SU-DHL-6 (cell line): ENCODE measurements around the gene ZSWIM3.

Experiments
- H2AFZ ChIP-seq: fragments of 200-600 bp; sonication (generic); 2 replicates; pipeline ENCODE4 v1.6.1; 2014; ENCODE audit warnings: low read depth, mild to moderate bottlenecking, moderate library complexity, mixed read lengths, antibody characterized with exemption, low read length; ENCODE audit not compliant: severe bottlenecking
- H3F3A ChIP-seq: fragments of 200-600 bp; shearing (Covaris generic); 2 replicates; pipeline ENCODE4 v1.6.0; 2016; ENCODE audit warnings: antibody characterized with exemption, mild to moderate bottlenecking; ENCODE audit not compliant: insufficient read depth
- H3K27ac ChIP-seq: fragments of 200-600 bp; sonication (generic); 2 replicates; pipeline ENCODE4 v1.5.1; 2016; ENCODE audit warnings: low read depth, mild to moderate bottlenecking, low read length, moderate library complexity, mixed read lengths
- H3K27me3 ChIP-seq: fragments of 200-600 bp; sonication (generic), shearing (Covaris generic); 2 replicates; pipeline ENCODE4 v1.6.0; 2014; ENCODE audit warnings: mild to moderate bottlenecking, low read length
- H3K36me3 ChIP-seq: fragments of 200-600 bp; sonication (generic); 2 replicates; pipeline ENCODE4 v1.6.1; 2014; ENCODE audit warnings: mild to moderate bottlenecking, low read length, mixed read lengths
- H3K4me2 ChIP-seq: fragments of 300-600, 200-600 bp; shearing (Covaris generic), sonication (generic); 2 replicates; pipeline ENCODE4 v1.6.0; 2014; ENCODE audit warnings: low read length, low read depth, mild to moderate bottlenecking; ENCODE audit not compliant: poor library complexity, severe bottlenecking
- H3K4me3 ChIP-seq: fragments of 200-600 bp; sonication (generic); 2 replicates; pipeline ENCODE4 v1.5.1; 2014; ENCODE audit warnings: antibody characterized with exemption, low read length, mild to moderate bottlenecking, mixed read lengths; ENCODE audit not compliant: insufficient read depth, poor library complexity, severe bottlenecking
- H3K79me2 ChIP-seq: fragments of 200-600 bp; sonication (generic); 2 replicates; pipeline ENCODE4 v1.6.1; 2014; ENCODE audit warnings: mild to moderate bottlenecking, low read length, moderate library complexity; ENCODE audit not compliant: insufficient read depth
- H3K9ac ChIP-seq: fragments of 200-600 bp; sonication (generic); 2 replicates; pipeline ENCODE4 v1.7.0; 2014; ENCODE audit warnings: mild to moderate bottlenecking, low read length
- H3K9me2 ChIP-seq: fragments of 200-600 bp; sonication (generic); replicated peaks from 2 replicates; pipeline ENCODE4 v1.6.1; 2014; ENCODE audit warnings: low read length; ENCODE audit not compliant: insufficient read depth
- H3K9me3 ChIP-seq: fragments of 200-600 bp; sonication (generic); 2 replicates; pipeline ENCODE4 v1.6.1; 2014; ENCODE audit warnings: low read length, mixed read lengths; ENCODE audit not compliant: insufficient read depth
- H4K20me1 ChIP-seq: fragments of 200-600 bp; sonication (generic); 2 replicates; pipeline ENCODE4 v1.6.1; 2014; ENCODE audit warnings: low read depth, mild to moderate bottlenecking, antibody characterized with exemption, low read length, moderate library complexity, mixed read lengths
- CTCF ChIP-seq: fragments of 200-600 bp; sonication (generic); IDR thresholded peaks from one replicate; pipeline ENCODE4 v1.5.1; 2017; ENCODE audit warnings: antibody characterized with exemption, mild to moderate bottlenecking, low read length, moderate library complexity; ENCODE audit not compliant: insufficient read depth, poor library complexity, severe bottlenecking
- EZH2phosphoT487 ChIP-seq: fragments of 200-600 bp; sonication (generic), shearing (Covaris generic); conservative IDR thresholded peaks from 2 replicates; pipeline ENCODE4 v1.6.1; 2018; ENCODE audit warnings: mild to moderate bottlenecking, antibody characterized with exemption, low read length, moderate library complexity, mixed read lengths

Gene ZSWIM3

GRCh38 chr20:45904583-45905504, 47.4 kb downstream of the ZSWIM3 start:
- Histone ChIP-seq H3K4me3 (no peak overlapping the region), H2AFZ (no peak overlapping the region), H3K4me2 (no peak overlapping the region), H3K9me2 (no peaks in the 10 kb centered on the region), H3K27me3 (no peaks in the 10 kb centered on the region), H3K79me2 (no peaks in the 10 kb centered on the region), H4K20me1 (no peaks in the 10 kb centered on the region), H3K27ac (no peak overlapping the region), H3F3A (no peaks in the 10 kb centered on the region), H3K9ac (no peak overlapping the region), H3K9me3 (no peaks in the 10 kb centered on the region), H3K36me3 (no peaks in the 10 kb centered on the region)
- TF ChIP-seq CTCF (no peak), EZH2phosphoT487 (no peak)

DNA sequence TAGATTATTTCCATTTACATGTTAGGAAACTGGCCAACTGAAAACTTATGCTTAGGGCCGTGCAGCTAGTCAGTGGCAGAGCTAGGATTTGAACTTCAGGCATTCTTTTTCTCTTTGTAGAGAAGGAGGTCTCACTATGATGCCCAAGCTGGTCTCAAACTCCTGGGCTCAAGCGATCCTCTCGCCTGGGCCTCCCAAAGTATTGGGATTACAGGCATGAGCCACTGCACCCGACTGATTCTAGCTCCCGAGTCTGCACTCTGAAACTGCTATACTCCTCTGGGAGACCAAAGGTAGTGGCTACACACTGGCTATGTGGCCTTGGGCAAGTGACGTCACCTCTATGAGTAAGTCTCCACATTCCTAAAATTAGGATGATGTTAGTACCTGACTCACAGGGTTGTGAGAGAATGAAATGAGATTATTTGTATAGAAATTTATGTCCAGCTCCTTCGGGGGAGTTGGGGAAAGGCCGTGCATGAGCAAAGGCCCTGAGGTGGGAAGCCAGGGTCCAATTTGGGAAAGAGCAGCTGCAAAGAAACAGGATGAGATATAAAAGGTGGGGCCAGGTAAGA, 48.2 kb downstream of the ZSWIM3 start:
- H3K27me3 ChIP-seq, result no peaks in the 10 kb centered on the region

DNA sequence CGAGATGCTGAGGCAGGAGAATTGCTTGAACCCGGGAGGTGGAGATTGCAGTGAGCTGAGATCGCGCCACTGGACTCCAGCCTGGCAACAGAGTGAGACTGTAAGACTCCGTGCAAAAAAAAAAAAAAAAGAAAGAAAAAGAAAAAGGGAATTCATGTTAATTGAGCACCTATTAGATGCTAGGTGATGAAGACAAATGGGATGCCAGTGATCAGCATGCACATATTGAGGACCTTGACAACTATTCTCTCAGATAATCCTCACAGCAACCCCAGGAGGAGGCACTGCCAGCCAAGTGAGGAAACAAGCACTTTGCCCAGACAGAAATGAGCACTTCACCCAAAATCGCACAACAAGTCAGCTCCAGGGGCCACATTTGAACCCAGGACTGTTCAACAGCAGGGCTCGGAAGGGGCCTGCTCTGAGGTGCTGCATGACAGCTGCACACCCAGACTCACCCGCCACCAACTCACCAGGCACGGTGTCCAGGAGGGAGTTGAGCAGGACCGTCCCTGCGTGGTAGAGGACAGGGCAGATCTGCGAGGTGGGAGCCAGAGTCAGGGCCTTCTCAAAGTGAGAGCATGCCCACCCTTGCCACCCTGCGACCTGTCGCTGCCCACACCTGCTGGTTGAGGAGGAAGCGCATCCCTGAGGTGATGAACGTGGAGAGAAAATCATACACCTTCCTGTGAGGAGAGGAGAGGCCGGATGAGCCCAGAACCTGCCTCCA, 50.0 kb downstream of the ZSWIM3 start:
- TF ChIP-seq EZH2phosphoT487 (no peak), CTCF (no peak)
- H3K27ac ChIP-seq, result no peak overlapping the region
- H3K79me2 ChIP-seq, result no peaks in the 10 kb centered on the region

More for the DNA sequence above, 48.2 kb downstream of the ZSWIM3 start:
- Histone ChIP-seq H3K4me2 (no peak overlapping the region), H4K20me1 (no peaks in the 10 kb centered on the region), H2AFZ (no peak overlapping the region), H3F3A (no peaks in the 10 kb centered on the region), H3K79me2 (no peaks in the 10 kb centered on the region), H3K36me3 (no peaks in the 10 kb centered on the region), H3K27ac (no peak overlapping the region), H3K4me3 (no peak overlapping the region), H3K9me3 (no peaks in the 10 kb centered on the region), H3K9ac (no peak overlapping the region), H3K9me2 (no peaks in the 10 kb centered on the region)
- no peak for TF ChIP-seq EZH2phosphoT487
- TF ChIP-seq CTCF, result no peak

More for the DNA sequence above, 50.0 kb downstream of the ZSWIM3 start:
- Histone ChIP-seq H3K4me3 (no peak overlapping the region), H3K36me3 (no peaks in the 10 kb centered on the region), H3F3A (no peaks in the 10 kb centered on the region), H3K9me3 (no peaks in the 10 kb centered on the region), H4K20me1 (no peaks in the 10 kb centered on the region), H3K27me3 (no peaks in the 10 kb centered on the region), H3K9ac (no peak overlapping the region), H2AFZ (no peak overlapping the region), H3K4me2 (no peak overlapping the region), H3K9me2 (no peaks in the 10 kb centered on the region)
